ENCODE results near the gene PARD3.

GRCh38 chr10:34224639-34225038 is 590.5 kb downstream of the PARD3 start:
- TF ChIP-seq CTCF (IDR thresholded peaks at IDR 0.05; ENCODE audit: insufficient read depth, low read length, poor library complexity, severe bottlenecking) (no peak), EZH2phosphoT487 (conservative IDR thresholded peaks at IDR 0.05; ENCODE audit: low read length) (no peak)
